GM21529 (cell line): ENCODE results near the gene CLCC1.
"Not testable (repeated sequence)": the region's sequence is repeated elsewhere in the genome, so short reads cannot be mapped to it uniquely, and the experiment has no call there.

ENCODE experiments used
- ATAC-seq: cut with Tn5 transposase; IDR thresholded peaks from one replicate; pipeline ENCODE4 v1.9.1; 2021; ENCODE audit not compliant: unreplicated experiment

CLCC1 gene, protein sequence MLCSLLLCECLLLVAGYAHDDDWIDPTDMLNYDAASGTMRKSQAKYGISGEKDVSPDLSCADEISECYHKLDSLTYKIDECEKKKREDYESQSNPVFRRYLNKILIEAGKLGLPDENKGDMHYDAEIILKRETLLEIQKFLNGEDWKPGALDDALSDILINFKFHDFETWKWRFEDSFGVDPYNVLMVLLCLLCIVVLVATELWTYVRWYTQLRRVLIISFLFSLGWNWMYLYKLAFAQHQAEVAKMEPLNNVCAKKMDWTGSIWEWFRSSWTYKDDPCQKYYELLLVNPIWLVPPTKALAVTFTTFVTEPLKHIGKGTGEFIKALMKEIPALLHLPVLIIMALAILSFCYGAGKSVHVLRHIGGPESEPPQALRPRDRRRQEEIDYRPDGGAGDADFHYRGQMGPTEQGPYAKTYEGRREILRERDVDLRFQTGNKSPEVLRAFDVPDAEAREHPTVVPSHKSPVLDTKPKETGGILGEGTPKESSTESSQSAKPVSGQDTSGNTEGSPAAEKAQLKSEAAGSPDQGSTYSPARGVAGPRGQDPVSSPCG

DNA sequence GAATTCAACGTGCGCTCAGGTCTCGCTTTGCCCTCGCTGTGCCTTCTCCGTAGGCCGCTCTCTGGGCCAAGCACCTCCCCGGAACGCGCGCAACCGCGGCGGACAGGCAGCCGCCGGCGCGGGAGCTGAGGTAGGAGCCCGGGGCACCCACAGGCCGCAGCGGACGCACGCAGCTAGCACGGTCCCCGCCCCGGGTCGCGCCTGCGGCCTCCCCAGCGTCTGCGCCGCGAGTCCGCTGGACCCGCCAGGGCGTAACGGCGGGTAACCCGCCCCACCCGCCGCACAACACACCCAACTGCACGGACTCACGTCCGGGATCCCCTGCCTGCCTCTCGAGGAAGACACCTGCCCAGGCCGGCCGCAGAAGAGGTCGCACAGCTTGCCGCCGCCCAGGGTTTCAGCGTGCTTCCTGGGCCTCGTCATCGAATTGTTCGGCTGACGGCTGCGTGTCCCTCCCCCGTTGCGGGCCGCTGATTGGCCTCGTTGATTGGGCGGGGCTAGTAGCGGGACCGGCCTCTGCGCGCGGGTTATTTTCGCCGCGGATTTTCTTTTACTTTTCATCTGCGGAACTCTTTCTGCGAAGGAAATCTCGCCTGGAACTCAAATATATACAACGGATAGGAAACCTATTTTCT is at the start of gene CLCC1:
TSS of gene CLCC1 (minus strand) at position 433 of the 635 bp plus-strand sequence. CDS start 13,047 bp downstream, outside the sequence.
- peak; percentile 91 for ATAC-seq

GRCh38 chr1:109011335-109011734 is 48.1 kb upstream of the CLCC1 start:
- no peak for ATAC-seq

DNA sequence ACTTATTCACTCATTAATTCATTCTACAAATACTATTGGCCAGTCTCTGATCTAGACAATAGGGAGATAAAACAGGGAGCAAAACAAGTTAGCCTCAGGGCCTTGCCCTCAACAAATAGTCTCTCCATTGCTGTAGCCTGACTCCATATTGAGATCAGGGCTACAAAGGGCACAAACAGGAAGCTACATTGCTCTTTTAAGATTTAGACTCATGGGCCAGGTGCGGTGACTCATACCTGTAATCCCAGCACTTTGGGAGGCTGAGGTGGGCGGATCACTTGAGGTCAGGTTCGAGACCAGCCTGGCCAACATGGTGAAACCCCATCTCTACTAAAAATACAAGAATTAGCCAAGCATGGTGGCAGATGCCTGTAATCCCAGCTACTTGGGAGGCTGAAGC is 33.3 kb upstream of the CLCC1 start:
- not testable (repeated sequence) for ATAC-seq

DNA sequence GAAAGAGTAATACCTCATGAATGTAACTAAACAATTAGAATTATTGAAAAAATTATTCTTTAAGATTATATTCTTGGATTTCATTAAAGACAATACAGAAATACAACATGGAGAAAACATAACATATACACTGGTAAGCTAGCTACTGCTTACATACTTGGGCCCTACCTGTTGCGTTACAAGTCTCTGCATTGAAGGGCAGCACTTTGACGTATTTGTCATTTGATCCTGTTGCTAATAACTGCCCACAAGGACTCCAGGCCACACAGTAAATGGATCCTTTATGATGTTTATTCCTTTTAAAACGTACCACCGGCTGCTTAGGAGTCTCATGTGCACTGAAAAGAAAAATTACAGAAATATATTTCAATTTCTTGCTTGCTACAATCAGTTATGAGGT is 19.8 kb upstream of the CLCC1 start:
- ATAC-seq = no peak

DNA sequence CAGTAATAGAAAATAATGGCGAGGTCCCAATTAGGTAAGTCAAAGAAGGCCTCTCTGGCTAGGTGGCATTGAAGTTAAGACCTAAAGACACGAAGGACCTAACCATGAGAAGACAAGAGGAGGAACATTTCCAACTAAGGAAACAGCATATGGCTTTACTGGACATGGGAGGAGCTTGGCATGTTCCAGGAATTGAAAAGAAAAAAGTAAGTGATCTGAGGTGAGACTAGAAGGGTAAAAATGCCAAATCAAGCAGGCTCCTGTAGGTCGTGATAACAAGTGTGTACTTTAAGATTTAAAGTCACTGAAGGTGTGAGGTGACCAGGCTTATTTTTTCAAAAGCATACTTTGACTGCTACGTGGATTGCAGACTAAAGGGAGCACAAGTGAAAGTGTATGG is 13.4 kb upstream of the CLCC1 start:
- no peak for ATAC-seq

GRCh38 chr1:108972951-108973350 is 9.7 kb upstream of the CLCC1 start:
- no peak for ATAC-seq

- ATAC-seq = no peak
These were observed 6.1 kb upstream of the CLCC1 start for GRCh38 chr1:108969346-108969745.

- ATAC-seq = peak; percentile 30
These were observed 618 bp downstream of the CLCC1 start for GRCh38 chr1:108962681-108963051.

GRCh38 chr1:108961752-108962486 is 1.4 kb downstream of the CLCC1 start:
- no peak for ATAC-seq

DNA sequence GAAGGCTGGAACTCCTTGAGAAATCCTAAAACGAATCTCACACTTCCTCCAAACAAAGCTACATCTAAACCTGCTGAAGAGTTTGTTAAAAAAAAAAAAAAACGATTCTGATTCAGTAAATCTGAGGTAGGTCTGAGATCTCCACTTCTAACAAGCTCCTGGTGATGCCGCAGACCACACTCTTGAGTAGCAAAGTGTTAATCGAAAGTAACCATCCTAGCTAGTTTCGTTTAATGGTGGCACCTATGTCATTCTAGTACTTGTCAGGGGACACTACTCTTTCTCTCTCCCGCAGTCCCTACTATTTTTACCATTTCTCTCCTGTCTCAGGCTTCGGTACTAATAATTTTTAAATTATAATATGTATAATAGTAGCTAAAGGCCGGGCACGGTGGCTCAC is 2.1 kb downstream of the CLCC1 start:
- ATAC-seq = no peak

DNA sequence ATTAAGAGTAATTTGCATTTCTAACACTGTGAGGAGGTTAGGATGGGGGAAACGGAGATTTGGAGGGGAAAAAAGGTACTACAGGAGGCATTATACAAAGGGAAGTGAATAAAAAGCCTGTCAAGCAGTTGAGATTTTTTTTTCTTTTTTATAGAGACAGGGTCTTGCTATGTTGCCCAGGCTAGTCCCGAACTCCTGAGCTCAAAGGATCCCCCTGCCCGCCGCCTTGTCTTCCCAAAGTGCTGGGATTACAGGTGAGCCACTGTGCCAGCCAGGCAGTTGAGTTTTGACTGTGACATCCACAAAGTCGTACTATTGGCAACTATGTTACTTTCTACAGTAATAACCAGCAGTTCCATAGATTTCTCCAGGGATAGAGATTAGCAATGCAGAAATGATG is 2.6 kb downstream of the CLCC1 start:
- no peak for ATAC-seq

- ATAC-seq = no peak
These were observed 5.4 kb downstream of the CLCC1 start for GRCh38 chr1:108957888-108958287.

DNA sequence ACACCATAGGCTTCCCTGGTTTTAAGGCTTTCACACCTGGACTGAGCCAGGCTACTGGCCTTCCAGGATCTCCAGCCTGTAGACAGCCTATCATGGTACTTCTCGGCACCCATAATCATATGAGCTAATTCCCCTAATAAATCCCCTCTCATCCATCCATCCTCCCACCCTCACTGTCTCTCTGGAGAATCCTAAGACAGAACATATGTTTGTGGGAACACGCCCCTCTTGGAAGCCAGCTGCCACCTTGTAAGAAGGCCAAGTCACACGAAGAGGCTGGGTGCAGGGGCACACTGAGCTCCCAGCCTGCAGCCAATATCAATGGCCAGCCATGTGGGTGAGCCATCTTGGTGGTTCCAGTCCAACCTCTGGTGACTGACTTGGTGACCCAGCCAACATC is 7.4 kb downstream of the CLCC1 start:
- ATAC-seq = no peak

DNA sequence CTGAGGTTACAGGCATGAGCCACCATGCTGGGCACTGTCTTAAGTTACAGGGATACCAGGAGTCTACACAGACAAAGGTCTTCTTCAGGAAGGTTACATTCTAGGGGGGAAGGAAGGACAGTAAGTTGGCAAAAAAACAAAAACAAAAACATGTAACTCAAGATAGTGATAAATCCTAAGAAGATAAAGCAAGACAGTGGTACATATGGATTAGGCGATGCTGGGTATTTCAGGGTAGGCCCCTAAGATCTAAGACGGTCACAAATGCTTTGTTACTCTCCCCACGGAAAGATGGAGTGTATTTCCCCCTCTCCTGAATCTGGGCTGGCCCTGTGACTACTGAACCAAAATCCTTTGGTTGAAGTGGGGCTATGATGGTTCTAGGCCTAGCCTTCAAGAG is 8.2 kb downstream of the CLCC1 start:
- no peak for ATAC-seq

- no peak for ATAC-seq
These were observed 9.8 kb downstream of the CLCC1 start for GRCh38 chr1:108953452-108953851.

DNA sequence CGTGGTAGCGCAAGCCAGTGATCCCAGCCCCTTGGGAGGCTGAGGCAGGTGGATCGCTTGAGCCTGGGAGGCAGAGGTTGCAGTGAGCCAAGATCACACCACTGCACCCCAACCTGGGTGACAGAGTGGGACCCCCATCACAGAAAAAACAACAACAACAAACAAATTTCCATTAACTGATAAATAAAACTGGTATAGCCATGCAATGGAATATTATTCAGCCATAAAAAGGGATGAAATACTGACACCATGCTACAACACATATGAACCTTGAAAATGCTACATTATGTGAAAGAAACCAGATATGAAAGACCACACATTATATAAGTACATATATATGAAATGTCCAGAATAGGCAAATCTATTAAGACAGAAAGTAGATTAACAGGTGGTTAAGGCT is 12.0 kb downstream of the CLCC1 start:
- ATAC-seq = no peak

GRCh38 chr1:108949044-108949443 is 14.2 kb downstream of the CLCC1 start:
- no peak for ATAC-seq

DNA sequence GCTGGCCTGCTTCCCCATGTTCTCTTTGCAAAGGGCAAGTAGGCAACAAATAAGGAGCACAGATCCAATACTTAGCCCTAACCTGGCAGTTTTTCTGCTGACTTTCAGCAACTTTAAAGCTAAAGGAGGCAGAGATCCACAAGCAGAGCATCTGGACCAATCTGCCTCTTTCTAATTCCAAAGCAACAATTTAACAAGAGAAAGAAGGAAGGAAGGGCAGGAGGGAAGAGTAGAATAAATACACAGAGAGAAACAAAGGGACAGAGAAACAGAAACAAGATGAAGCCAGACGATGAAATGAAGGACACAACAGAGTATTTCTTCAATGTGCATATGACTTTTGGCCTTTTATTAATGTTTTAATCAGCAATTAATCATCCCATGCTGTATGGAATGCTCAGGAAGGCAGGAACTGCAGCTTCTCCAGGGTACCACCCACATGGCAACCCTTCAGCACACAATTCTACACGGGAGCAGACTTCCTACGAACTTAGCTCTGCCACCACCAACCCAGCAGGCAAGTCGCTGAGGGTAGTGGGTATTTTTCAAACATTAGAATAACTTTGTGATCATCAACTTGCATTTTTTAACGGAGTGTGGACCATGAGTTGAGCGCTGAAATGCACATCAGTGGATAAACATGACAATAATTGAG is 15.3 kb downstream of the CLCC1 start:
- ATAC-seq = no peak

DNA sequence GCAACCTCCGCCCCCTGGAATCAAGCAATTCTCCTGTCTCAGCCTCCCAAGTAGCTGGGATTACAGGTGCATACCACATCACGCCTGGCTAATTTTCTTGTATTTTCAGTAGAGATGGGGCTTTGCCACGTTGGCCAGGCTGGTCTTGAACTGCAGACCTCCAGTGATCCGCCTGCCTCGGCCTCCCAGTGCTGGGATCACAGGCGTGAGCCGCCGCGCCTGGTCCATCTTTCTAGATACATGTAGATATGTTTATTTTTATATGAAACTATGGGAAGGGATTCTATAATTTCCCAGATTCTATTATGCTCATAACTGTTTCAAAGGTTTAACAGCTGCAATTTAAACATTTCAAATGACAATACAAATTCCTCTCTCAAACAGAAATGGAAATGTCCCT is 27.1 kb downstream of the CLCC1 start:
- no peak for ATAC-seq

DNA sequence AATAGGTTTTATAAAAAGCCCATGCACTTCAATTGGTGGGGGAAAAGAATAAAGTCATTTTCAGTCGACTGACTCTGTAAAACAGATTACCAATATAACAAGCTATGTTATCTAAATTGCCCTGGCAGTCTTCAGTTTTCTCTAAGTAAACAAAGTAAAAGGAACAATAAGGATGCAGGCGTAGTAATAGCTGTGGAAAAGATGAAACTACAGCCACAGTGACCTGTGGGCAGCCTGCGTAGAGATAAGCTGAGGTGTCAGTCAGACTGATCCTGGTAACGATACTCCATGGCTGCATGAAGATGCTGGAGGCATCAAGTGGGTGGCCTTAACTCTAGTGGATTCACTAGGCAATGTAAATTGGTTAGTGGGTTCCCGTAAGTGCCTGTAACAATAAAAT is 29.3 kb downstream of the CLCC1 start:
- no peak for ATAC-seq

GRCh38 chr1:108927565-108927964 is 35.7 kb downstream of the CLCC1 start:
- ATAC-seq = not testable (repeated sequence)
